ENCODE results near the gene MYCBP2.
"Not testable (repeated sequence)": the region's sequence is repeated elsewhere in the genome, so short reads cannot be mapped to it uniquely, and the experiment has no call there.

The MYCBP2 gene

GRCh38 chr13:77198995-77199394 is 127.9 kb downstream of the MYCBP2 start:
- not testable (repeated sequence) for DNase-seq

GRCh38 chr13:77196052-77196618 is 130.8 kb downstream of the MYCBP2 start:
- no peak for DNase-seq

DNA sequence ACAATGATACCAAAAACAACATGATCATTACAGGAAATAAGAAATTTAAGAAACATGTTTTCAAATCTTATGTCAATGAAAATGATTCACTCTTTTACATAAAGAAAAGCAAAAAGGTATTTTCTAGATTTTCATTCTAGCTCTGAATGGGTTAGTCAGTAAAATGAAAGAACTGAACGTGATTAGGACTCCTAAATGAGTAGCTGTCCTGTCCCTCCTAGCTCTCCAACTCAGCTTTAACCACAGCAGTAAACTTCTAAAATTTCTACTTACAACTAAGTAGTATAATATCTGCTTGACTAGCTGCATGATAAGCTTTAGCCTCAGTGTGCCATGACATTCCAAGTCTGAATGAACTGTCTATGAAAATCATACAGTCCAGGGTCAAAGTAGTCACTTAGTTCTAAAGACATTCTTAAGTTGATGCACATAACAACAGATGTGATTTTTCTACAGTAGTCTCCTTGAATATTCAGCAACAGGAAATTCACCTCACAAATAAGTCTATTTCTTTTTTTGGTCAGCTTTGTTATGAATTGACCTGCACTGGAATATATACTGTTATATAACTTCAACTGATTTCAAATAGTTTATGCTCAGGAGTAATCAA is 136.4 kb downstream of the MYCBP2 start:
- no peak for DNase-seq

DNA sequence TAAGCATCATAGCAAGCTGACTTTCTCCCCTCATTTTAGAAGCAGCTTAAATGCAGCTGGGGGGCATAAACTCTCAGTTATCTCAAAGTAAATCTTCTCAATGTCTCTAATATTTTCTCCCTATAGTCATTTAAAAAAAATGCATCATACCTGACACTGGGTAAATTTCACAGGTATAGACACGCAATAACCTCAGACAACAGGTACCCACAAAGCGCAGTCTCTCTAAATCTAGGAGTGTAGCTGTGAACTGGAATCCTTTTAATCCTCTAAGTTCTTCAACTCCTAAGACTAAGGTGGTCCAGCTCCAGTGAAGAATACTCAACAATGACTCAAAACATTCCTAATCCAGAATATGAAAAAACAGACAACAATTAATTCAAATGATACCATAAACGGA is 141.2 kb downstream of the MYCBP2 start:
- no peak for DNase-seq

- DNase-seq, result no peak
Observed at GRCh38 chr13:77184455-77184854, 142.4 kb downstream of the MYCBP2 start.

GRCh38 chr13:77180011-77180410 is 146.9 kb downstream of the MYCBP2 start:
- DNase-seq, result no peak

- no peak for DNase-seq
Observed at GRCh38 chr13:77177646-77178045, 149.2 kb downstream of the MYCBP2 start.

DNA sequence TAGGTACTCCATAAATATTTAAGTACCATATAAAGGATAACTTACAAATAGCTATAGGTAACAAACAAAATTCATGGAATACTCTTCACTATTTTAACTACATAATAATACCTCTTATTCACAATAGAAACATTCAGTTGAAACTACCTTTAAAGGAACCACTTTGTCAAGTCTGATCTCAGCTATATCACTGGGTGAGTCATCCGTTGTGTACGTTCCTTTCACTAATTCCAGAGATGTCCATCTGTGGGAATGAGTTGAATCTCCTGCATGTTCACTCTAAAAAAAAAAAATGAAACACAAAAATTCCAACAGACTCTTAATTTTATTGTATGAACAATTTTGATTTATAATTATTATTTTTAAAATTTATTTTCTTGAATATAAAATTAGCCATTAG is 150.5 kb downstream of the MYCBP2 start:
- no peak for DNase-seq

DNA sequence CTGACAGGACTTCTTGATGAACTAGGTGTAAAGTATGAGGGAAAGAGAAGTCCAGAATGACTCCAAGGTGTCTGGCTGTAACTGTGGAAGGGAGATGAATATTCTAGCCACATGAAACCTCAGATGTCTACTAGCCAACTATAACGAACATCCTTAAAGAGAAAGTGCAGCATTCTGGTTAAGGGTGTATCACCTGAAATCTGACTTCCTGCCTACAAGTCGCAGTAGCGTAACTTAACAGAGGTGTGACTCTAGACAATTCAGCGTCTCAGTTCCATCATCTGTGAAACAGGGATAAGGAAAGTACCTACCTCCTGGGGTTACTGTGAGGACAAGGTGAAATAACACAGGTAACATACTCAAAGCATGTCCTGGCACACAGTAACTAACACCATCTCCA is 154.2 kb downstream of the MYCBP2 start:
- no peak for DNase-seq

GRCh38 chr13:77171451-77171850 is 155.4 kb downstream of the MYCBP2 start:
- no peak for DNase-seq

DNA sequence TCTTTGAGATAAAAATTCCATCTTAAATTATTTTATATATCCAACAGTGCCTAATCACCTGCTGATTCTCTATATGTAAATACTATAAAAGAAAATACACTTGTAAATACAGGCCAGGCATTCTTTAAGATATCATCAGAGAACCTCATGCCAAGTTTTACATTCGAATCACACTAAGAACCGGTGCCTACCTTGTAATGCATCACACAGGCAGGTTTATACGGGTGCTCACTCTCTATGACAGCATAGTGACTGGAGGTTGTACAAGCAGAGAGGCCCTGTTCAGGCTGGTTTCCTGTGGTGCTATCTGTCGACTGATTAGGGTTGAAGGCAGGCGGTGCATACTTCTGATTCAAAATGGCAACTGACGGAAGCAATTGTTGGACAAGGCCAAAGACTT is 158.7 kb downstream of the MYCBP2 start:
- no peak for DNase-seq

GRCh38 chr13:77150651-77151050 is 176.2 kb downstream of the MYCBP2 start:
- DNase-seq, result no peak

DNA sequence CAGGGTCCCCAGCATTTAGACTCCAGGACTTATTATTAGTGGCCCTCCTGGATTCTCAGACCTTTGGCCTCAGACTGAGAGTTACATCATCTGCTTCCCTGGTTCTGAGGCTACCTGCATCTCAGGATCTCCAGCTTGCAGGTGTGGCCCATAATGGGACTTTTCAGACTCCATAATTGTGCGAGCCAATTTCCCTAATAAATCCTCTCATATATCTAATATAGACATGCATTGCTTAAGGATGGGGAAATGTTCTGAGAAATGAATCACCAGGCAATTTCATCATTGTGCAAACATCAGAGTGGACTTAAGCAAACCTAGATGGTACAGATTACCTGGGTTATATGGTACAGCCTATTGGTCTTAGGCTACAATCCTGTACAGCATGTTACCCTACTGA is 183.5 kb downstream of the MYCBP2 start:
- no peak for DNase-seq

DNA sequence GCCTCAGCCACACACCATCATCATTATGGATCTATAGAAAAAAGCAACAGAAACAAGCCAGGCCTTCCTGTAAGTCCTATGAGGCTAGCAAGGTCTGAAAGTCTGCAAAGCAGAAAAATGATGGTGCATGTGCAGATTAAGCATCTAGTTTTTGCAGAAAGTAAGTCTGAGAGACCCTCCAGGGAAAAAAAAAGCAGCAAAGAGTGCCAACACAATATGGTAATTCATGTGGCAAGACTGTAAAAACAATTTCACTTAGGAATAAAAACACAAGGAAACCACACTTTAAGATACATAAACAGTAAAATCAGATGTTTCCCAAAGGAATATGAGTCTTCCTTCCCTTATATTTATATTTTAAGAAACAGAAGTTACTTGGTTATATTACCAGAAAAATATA is 187.6 kb downstream of the MYCBP2 start:
- no peak for DNase-seq

DNA sequence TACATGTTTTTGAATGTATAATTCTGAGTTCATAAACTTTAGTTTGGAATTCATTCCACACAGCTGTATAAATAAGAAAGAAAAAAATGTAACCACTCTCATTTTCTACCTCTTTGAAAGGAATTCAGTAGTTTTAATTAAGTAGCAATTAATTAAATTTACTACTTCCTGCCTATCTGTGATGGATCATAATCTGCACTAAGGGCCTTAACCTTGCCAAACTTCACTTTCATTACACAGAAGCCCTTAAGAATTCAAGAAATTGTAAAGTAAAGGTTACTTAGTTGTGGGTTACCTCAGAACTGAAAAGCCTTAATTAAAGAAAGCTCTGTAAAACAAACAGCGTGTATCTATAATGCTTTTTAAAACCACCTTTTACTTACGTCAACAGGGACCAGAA is 188.1 kb downstream of the MYCBP2 start:
- DNase-seq, result no peak

DNA sequence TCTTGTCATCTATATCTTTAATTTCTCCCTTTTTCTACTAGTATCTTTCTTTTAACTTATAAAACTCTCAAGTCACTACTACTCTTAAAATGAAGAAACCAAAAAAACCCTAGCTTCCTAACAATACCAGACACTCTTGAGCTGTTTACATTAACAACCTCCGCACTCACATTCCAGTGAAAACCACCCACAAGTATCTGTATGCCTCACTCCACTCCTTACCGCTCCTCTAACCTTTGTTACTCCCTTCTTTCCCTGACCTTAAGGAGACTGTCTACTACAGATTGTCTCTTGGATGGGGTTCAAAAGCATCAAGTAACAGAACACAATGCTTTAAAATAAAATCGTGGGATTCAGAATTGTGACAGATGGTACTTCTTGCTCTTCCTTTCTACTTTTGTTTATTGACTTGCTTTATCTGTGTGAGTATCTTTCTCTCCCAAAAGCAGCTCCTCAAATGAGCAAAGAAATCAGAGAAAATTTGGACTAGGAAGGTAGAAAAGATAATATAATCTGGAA is 189.9 kb downstream of the MYCBP2 start:
- DNase-seq, result no peak

- DNase-seq, result no peak
Observed at GRCh38 chr13:77124423-77124822, 202.5 kb downstream of the MYCBP2 start.

- no peak for DNase-seq
Observed at GRCh38 chr13:77118134-77118533, 208.8 kb downstream of the MYCBP2 start.

DNA sequence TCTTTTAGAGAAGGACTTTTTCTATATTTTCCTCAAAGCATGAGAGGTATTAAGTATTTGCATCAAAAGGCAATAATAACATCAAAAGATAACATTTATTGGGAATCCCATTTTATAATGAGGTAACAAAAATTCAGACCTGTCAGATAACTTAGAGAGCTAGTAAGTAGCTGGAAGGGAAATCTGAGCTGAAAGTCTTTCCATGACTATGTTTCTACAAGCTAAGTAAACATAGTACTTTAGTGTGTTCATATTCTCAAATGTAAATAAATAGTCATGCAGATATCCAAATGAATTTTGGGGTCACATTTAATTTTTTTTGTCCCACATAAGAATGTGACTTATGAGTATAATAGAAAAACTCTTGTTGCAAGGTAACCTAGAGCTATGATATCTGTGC is 212.6 kb downstream of the MYCBP2 start:
- no peak for DNase-seq

GRCh38 chr13:77113496-77113895 is 213.4 kb downstream of the MYCBP2 start:
- DNase-seq, result no peak

- no peak for DNase-seq
Observed at GRCh38 chr13:77105051-77105450, 221.8 kb downstream of the MYCBP2 start.

DNA sequence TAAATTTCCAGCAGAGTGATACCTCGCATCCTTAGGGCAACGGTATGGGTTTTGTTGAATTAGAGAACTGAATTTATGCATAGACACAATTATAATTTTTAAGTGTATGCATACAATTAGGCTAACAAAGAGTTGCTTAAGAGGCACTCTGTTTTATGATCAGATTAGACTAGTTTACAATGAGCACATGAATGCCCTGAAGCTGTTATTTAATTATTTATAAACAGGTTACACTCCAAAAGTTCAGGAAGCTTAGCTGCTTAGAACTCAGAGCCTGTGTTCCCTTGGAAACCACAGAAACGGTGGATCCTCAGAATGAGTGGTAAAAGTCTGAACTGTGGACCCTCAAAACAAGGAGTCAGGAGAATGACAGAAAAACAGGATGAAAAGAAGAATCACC is 227.5 kb downstream of the MYCBP2 start:
- no peak for DNase-seq

- no peak for DNase-seq
Observed at GRCh38 chr13:77095288-77095687, 231.6 kb downstream of the MYCBP2 start.

DNA sequence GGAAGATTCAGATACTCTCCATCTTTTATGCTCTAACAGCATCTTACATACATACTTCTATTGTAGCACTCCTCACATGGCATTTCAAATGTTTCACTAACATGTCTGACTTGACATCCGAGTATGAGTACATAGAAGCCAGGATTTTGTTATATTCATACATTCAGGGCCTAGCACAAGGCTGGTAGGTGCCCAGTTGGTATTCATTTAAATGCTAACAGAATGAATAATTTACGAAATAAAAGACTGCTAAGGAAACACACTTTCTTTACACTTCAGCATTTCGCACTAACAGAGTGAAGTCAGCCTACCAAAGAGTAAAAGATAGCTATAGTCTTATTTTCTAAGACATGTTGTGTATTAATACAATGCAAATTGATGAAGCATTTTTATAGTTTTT is 232.1 kb downstream of the MYCBP2 start:
- DNase-seq, result no peak

DNA sequence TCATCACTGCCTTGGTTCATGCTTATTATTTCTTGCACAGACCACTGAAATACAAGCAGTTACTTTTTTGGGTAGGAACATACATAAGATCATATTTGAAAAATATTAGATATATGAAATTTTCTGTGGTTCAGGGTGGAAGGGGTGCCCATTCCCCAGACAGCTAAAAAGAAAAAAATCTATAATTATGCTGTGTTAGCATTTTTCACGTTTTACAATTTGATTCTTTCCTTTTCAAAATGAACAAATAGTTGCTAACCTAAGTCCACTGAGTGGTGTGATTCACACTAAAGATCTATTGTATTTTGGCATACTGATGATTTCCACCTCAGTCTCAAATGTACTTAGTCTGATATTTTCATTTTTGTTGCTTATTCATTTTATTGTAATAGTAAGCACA is 233.2 kb downstream of the MYCBP2 start:
- DNase-seq, result no peak
